GM12878 (cell line): ENCODE data around the gene RAD18. TPM values are rescaled to one million over a fixed set of nuclear protein-coding genes. Genes with fewer than 3 reads are reported as not detected.

ENCODE experiments used
- ATAC-seq: fragments of 200-7000 bp; cut with Tn5 transposase; 3 replicates; pipeline ENCODE4 v1.9.1; 2020; ENCODE audit warnings: mild to moderate bottlenecking, moderate library complexity
- BruUV-seq: library from RNA; stranded (reverse); fragments of 400-500 nt; replicated peaks from 2 replicates; lab custom pipeline; 2021; lab: Mats Ljungman, UMichigan
- CTCF ChIA-PET: fragments of 300-600 bp; sonication (Branson Sonifier 250); formaldehyde crosslinking; extraction: SDS; loops from one replicate; lab custom pipeline; 2021; ENCODE audit warnings: inconsistent platforms; lab: Yijun Ruan, JAX
- POLR2A ChIA-PET: fragments of 350-600 bp; formaldehyde crosslinking; extraction: SDS; loops from one replicate; lab custom pipeline; 2021; ENCODE audit warnings: inconsistent platforms; lab: Charles Lee
- RAD21 ChIA-PET: fragments of 300-600 bp; sonication (Branson Sonifier 250); formaldehyde crosslinking; loops from one replicate; lab custom pipeline; 2023; ENCODE audit warnings: antibody characterized with exemption; ENCODE audit not compliant: unreplicated experiment; lab: Charles Lee
- SMC1A ChIA-PET: fragments of 300-600 bp; sonication (Branson Sonifier 250); formaldehyde crosslinking; loops from one replicate; lab custom pipeline; 2023; ENCODE audit not compliant: unreplicated experiment, uncharacterized antibody; lab: Charles Lee
- DNase-seq: peaks from one replicate; pipeline ENCODE4 v3.0.0-alpha.2; 2011; ENCODE audit warnings: low read depth, low spot score
- FAIRE-seq: peaks from 3 replicates; lab custom pipeline; 2011; peaks lifted over from hg19 to GRCh38; lab: Jason Lieb, UNC
- H2AFZ ChIP-seq: 2 replicates; pipeline ENCODE4 v1.6.0; 2011; ENCODE audit warnings: low read depth, low read length, control low read depth; ENCODE audit not compliant: control insufficient read depth
- H3K27ac ChIP-seq: 2 replicates; pipeline ENCODE4 v1.5.1; 2011; ENCODE audit warnings: control low read depth; ENCODE audit not compliant: control insufficient read depth, insufficient read depth
- H3K27me3 ChIP-seq, 2 experiments: replicated peaks in 1 of 2; 2 replicates each; pipeline versions ENCODE4 v1.6.0 to v1.6.1; 2011; ENCODE audit warnings: low read length in 1 of 2; ENCODE audit not compliant: control insufficient read depth in 2 of 2, insufficient read depth in 2 of 2
- H3K36me3 ChIP-seq, 2 experiments: 2 replicates each; pipeline ENCODE4 v1.5.1; 2011; ENCODE audit warnings: low read length in 1 of 2; ENCODE audit not compliant: control insufficient read depth in 2 of 2, insufficient read depth in 2 of 2
- H3K4me1 ChIP-seq: 2 replicates; pipeline ENCODE4 v1.6.1; 2011; ENCODE audit warnings: mild to moderate bottlenecking, low read length, moderate library complexity, mixed read lengths; ENCODE audit not compliant: control insufficient read depth, insufficient read depth
- H3K4me2 ChIP-seq: 2 replicates; pipeline ENCODE4 v1.6.0; 2011; ENCODE audit warnings: control low read depth; ENCODE audit not compliant: control insufficient read depth, insufficient read depth
- H3K4me3 ChIP-seq: fragments of 200-600 bp; sonication (generic); 2 replicates; pipeline ENCODE4 v1.5.1; 2016
- H3K79me2 ChIP-seq: 2 replicates; pipeline ENCODE4 v1.6.0; 2011; ENCODE audit warnings: low read length; ENCODE audit not compliant: control insufficient read depth, insufficient read depth
- H3K9ac ChIP-seq: 2 replicates; pipeline ENCODE4 v1.8.0; 2011; ENCODE audit warnings: low read length, control low read depth, mixed read lengths; ENCODE audit not compliant: control insufficient read depth, insufficient read depth
- H3K9me3 ChIP-seq: replicated peaks from 3 replicates; pipeline ENCODE4 v1.5.1; 2011; ENCODE audit warnings: mild to moderate bottlenecking, low read length; ENCODE audit not compliant: control insufficient read depth, insufficient read depth
- H4K20me1 ChIP-seq: 2 replicates; pipeline ENCODE4 v1.6.0; 2011; ENCODE audit not compliant: control insufficient read depth, insufficient read depth
- CEBPB ChIP-seq, 2 experiments: fragments of 150-350 bp in 1 of 2; IDR thresholded peaks; 2 replicates each; pipeline ENCODE4 v1.6.1; 2012 to 2014; ENCODE audit warnings: low read depth in 2 of 2, low read length in 2 of 2, borderline replicate concordance in 1 of 2, inconsistent platforms in 1 of 2
- CHD1 ChIP-seq: IDR thresholded peaks from 2 replicates; pipeline ENCODE4 v1.6.1; 2012; ENCODE audit warnings: low read depth, low read length, improper control_type of control experiment
- FOXK2 ChIP-seq: fragments of 450-650 bp; IDR thresholded peaks from 2 replicates; pipeline ENCODE4 v1.6.1; 2017; ENCODE audit warnings: mild to moderate bottlenecking, moderate library complexity
- MLLT1 ChIP-seq: fragments of 450-650 bp; IDR thresholded peaks from 2 replicates; pipeline ENCODE4 v1.6.1; 2016; ENCODE audit warnings: mild to moderate bottlenecking
- NFIC ChIP-seq: IDR thresholded peaks from 2 replicates; pipeline ENCODE4 v1.6.1; 2012; ENCODE audit warnings: low read depth, mild to moderate bottlenecking, inconsistent platforms, low read length, moderate library complexity
- NR2F1 ChIP-seq: fragments of 450-650 bp; conservative IDR thresholded peaks from 2 replicates; pipeline ENCODE4 v1.6.1; 2017; ENCODE audit warnings: mild to moderate bottlenecking
- PKNOX1 ChIP-seq: fragments of 450-650 bp; IDR thresholded peaks from 2 replicates; pipeline ENCODE4 v1.6.1; 2016; ENCODE audit warnings: mild to moderate bottlenecking
- RAD51 ChIP-seq: fragments of 450-650 bp; IDR thresholded peaks from 2 replicates; pipeline ENCODE4 v1.6.1; 2016; ENCODE audit warnings: moderate library complexity, mild to moderate bottlenecking, inconsistent platforms
- RCOR1 ChIP-seq: conservative IDR thresholded peaks from 2 replicates; pipeline ENCODE4 v1.6.1; 2012; ENCODE audit warnings: low read depth, low read length, improper control_type of control experiment
- SMAD1 ChIP-seq: fragments of 450-650 bp; IDR thresholded peaks from 2 replicates; pipeline ENCODE4 v1.6.1; 2018; ENCODE audit warnings: mild to moderate bottlenecking, low read depth; ENCODE audit not compliant: partially characterized antibody
- TCF3 ChIP-seq: IDR thresholded peaks from 2 replicates; pipeline ENCODE4 v1.6.1; 2012; ENCODE audit warnings: low read depth, mild to moderate bottlenecking, low read length, borderline replicate concordance; ENCODE audit not compliant: insufficient read depth
- ZNF207 ChIP-seq: fragments of 450-650 bp; IDR thresholded peaks from 2 replicates; pipeline ENCODE4 v1.6.1; 2014; ENCODE audit warnings: antibody characterized with exemption, mild to moderate bottlenecking, borderline replicate concordance
- ZNF24 ChIP-seq: fragments of 450-650 bp; IDR thresholded peaks from 2 replicates; pipeline ENCODE4 v1.6.1; 2017; ENCODE audit warnings: antibody characterized with exemption, mild to moderate bottlenecking
- WGBS: methylation state at CpG from one replicate; pipeline ENCODE4 v1.1.6; 2016; ENCODE audit warnings: low lambda C conversion rate; ENCODE audit not compliant: insufficient replicate concordance, insufficient coverage; ENCODE audit errors: missing lambda C conversion rate; 5-methylcytosine and 5-hydroxymethylcytosine counted together
- in situ Hi-C: fragments of 300-500 bp; cut with MboI; formaldehyde crosslinking; loops from 9 replicates; pipeline ENCODE4 v1.14.3; 2018; ENCODE audit warnings: mixed read lengths
- intact Hi-C: fragments of 100-400 bp; cut with micrococcal nuclease; formaldehyde crosslinking; loops from one replicate; pipeline ENCODE4 v1.14.2; 2022; ENCODE audit not compliant: unreplicated experiment
- polyA plus RNA-seq, 11 experiments: library from polyadenylated mRNA; depleted of rRNA in 4 of 11; unstranded in 6 of 11; stranded (reverse) in 5 of 11; fragments of >200 nt; fragmentation: Nextera tagmentation in 4 of 11; fragmentation: Illumina TruSeq in 1 of 11; extraction: Ambion mirVana in 4 of 11; extraction: Trizol in 1 of 11; gene quantifications; 1 replicate in 1 of 11; 2 replicates in 10 of 11; pipeline versions ENCODE4 v1.2.1 to v1.2.3, GENCODE V29; 2011 to 2016; ENCODE audit warnings: inconsistent platforms in 2 of 11, missing spikeins in 2 of 11, low read depth in 1 of 11
- total RNA-seq, 4 experiments: library from RNA; depleted of rRNA in 3 of 4; stranded (reverse); fragments of >200 nt in 3 of 4; fragmentation: Illumina TruSeq in 1 of 4; extraction: Trizol in 1 of 4; gene quantifications; 2 replicates each; pipeline versions ENCODE4 v1.2.1 to v1.2.3, GENCODE V29; 2013 to 2021
- TF ChIP-seq, protein P1 (sequence below): IDR thresholded peaks from 2 replicates; pipeline ENCODE4 v1.6.1; 2012; ENCODE audit warnings: low read length, inconsistent platforms

Gene RAD18
- total and polyA plus RNA-seq, 10 of the 15 experiments (the other 5 are each of a cell fraction or from before 2014, with no cell fraction given): 8.7 to 38.6 (median 19.2) TPM

DNA sequence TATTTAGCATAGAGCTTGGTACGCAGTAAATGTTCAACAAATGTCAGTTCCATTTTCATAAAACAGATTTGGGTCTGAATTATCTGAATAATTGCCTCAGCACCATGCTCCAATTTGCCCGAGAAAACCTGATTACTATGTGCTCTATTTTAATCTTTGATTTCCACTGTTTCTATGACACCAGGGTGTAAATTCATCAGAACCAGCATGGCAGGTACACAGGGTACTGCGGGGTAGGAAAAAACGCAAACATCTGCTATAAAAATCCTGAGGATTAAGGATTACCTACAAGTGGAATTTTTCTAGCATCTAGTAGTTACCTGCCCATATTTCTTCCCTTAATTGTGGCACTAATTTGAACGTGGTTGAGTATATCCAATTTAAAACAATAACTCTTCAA lies 70.3 kb downstream of the RAD18 start:
- ATAC-seq (no peak), DNase-seq (no peak), FAIRE-seq (no peak)
- Histone ChIP-seq H3K36me3 (peaks cover 0 to 3% of the 10 kb centered on the region in 2 experiments; a peak in 3 of 4 replicates), H4K20me1 (no peaks in the 10 kb centered on the region), H3K27me3 (no peaks in the 10 kb centered on the region), H3K27ac (no peak overlapping the region), H2AFZ (no peak overlapping the region), H3K9ac (no peak overlapping the region), H3K4me2 (no peak overlapping the region), H3K9me3 (no peaks in the 10 kb centered on the region), H3K4me1 (no peaks in the 10 kb centered on the region), H3K4me3 (no peak overlapping the region), H3K79me2 (no peaks in the 10 kb centered on the region)
- WGBS: 97% methylated on average over 5 of the region's 5 CpGs
- BruUV-seq: no TSS peak
- POLR2A ChIA-PET: no interaction called here
- intact Hi-C loops: no loop called here
- TF ChIP-seq CEBPB (IDR thresholded peaks at IDR 0.05; ENCODE audit: borderline replicate concordance in 1 of 2, low read depth in 2 of 2, low read length in 2 of 2): no peak
- CTCF ChIA-PET: no interaction called here
- in situ Hi-C loops: no loop called here
- RAD21 ChIA-PET: no interaction called here
- SMC1A ChIA-PET: interaction anchor here (1.1 to 1.4 kb wide), 3 partner anchors 9 to 124 kb away, joined by 3 to 5 read pairs (median 4); partner anchors contain the start of gene OXTR

GRCh38 chr3:8891774-8892173 lies 71.5 kb downstream of the RAD18 start:
- Histone ChIP-seq H3K79me2 (no peaks in the 10 kb centered on the region), H4K20me1 (no peaks in the 10 kb centered on the region), H3K4me2 (no peak overlapping the region), H3K36me3 (peaks cover 0 to 3% of the 10 kb centered on the region in 2 experiments; a peak in 3 of 4 replicates), H2AFZ (no peak overlapping the region), H3K27ac (no peak overlapping the region), H3K4me1 (no peaks in the 10 kb centered on the region), H3K9ac (no peak overlapping the region), H3K4me3 (no peak overlapping the region), H3K27me3 (no peaks in the 10 kb centered on the region), H3K9me3 (no peaks in the 10 kb centered on the region)
- ChIA-PET POLR2A (no interaction called here), CTCF (interaction anchor here (1.1 kb wide), 1 partner anchor 68 kb away, joined by 3 read pairs; no protein-coding TSS in a partner anchor), SMC1A (interaction anchor here (1.1 to 1.3 kb wide), 2 partner anchors 25 to 122 kb away, joined by 3 to 5 read pairs; partner anchors contain the start of gene OXTR), RAD21 (no interaction called here)
- DNase-seq (no peak), ATAC-seq (no peak), FAIRE-seq (no peak)
- no TSS peak for BruUV-seq
- WGBS: 97% methylated on average over 1 of the region's 1 CpG
- in situ Hi-C loops (no loop called here), intact Hi-C loops (no loop called here)
- TF ChIP-seq RAD51: no peak
- TF ChIP-seq, protein P1, sequence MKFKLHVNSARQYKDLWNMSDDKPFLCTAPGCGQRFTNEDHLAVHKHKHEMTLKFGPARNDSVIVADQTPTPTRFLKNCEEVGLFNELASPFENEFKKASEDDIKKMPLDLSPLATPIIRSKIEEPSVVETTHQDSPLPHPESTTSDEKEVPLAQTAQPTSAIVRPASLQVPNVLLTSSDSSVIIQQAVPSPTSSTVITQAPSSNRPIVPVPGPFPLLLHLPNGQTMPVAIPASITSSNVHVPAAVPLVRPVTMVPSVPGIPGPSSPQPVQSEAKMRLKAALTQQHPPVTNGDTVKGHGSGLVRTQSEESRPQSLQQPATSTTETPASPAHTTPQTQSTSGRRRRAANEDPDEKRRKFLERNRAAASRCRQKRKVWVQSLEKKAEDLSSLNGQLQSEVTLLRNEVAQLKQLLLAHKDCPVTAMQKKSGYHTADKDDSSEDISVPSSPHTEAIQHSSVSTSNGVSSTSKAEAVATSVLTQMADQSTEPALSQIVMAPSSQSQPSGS: no peak
- TF ChIP-seq SMAD1: no peak
- TF ChIP-seq PKNOX1: no peak
- TF ChIP-seq TCF3: no peak
- TF ChIP-seq ZNF207: no peak
- no peak for TF ChIP-seq CHD1
- no peak for TF ChIP-seq ZNF24
- TF ChIP-seq NR2F1: no peak
- TF ChIP-seq FOXK2: no peak
- TF ChIP-seq MLLT1: no peak
- TF ChIP-seq RCOR1: no peak
- TF ChIP-seq NFIC: no peak
